Panc1 (cell line): ENCODE results near the gene ASB2.

ENCODE experiments used
- POLR2AphosphoS5 ChIP-seq: IDR thresholded peaks from 2 replicates; pipeline ENCODE4 v1.6.1; 2012; ENCODE audit warnings: mild to moderate bottlenecking, low read depth, low read length, moderate library complexity
- SIN3A ChIP-seq: IDR thresholded peaks from 2 replicates; pipeline ENCODE4 v1.6.1; 2012; ENCODE audit warnings: low read depth, mild to moderate bottlenecking, low read length, moderate library complexity, borderline replicate concordance; ENCODE audit not compliant: insufficient read depth
- TF ChIP-seq, protein P1 (sequence below): fragments of 450-650 bp; IDR thresholded peaks from 2 replicates; pipeline ENCODE4 v1.5.1; 2017; ENCODE audit warnings: mild to moderate bottlenecking

DNA sequence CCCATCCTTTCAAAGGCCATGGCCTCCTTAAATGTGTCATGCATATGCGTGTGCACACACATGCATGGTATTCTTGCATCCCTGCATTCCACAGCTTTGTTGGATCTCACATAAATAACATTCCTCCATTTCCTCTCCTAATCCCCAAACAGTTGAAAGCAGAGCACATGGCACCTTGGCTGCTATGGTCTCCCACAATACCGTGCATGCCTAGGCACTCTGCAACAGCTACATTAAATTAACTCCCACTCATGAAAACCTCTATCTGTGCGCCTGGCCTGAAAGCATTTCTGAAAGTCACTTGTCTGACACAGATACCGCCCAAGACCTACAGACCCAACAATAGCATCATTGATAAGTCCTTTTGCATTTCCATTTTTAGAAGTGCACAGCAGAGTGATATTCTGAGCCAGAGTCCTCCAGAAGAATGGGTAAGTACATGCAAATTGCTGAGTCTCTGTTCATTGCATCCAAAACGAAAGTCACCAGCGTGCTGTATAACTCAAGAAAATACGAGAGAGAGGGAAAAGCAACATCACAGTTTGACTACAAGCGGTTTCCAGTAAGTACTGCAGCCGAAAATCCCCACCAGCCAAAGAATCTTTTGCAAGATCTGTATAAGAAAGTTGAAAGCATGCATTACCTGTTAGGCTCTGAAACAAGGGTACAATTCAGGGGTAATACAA, 436 bp downstream of the ASB2 start:
- TF ChIP-seq, protein P1, sequence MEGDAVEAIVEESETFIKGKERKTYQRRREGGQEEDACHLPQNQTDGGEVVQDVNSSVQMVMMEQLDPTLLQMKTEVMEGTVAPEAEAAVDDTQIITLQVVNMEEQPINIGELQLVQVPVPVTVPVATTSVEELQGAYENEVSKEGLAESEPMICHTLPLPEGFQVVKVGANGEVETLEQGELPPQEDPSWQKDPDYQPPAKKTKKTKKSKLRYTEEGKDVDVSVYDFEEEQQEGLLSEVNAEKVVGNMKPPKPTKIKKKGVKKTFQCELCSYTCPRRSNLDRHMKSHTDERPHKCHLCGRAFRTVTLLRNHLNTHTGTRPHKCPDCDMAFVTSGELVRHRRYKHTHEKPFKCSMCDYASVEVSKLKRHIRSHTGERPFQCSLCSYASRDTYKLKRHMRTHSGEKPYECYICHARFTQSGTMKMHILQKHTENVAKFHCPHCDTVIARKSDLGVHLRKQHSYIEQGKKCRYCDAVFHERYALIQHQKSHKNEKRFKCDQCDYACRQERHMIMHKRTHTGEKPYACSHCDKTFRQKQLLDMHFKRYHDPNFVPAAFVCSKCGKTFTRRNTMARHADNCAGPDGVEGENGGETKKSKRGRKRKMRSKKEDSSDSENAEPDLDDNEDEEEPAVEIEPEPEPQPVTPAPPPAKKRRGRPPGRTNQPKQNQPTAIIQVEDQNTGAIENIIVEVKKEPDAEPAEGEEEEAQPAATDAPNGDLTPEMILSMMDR: no peak
- TF ChIP-seq POLR2AphosphoS5: no peak
- TF ChIP-seq SIN3A: no peak
